ENCODE results near the gene SNRPB. TPM values are rescaled to one million over a fixed set of nuclear protein-coding genes. Genes with fewer than 3 reads are reported as not detected.

SNRPB gene
- total RNA-seq, 4 donors from 2014 or later: 205 to 254 (median 242) TPM

GRCh38 chr20:2460752-2461424 lies 9.7 kb downstream of the SNRPB start:
- no peak for DNase-seq (ENCODE audit: low spot score in 2 of 2)
- intact Hi-C loops (cut with DNase I; ENCODE audit: low total_unique reads): no loop called here
- WGBS, 2 donors: 86 to 88% methylated on average over 4 of the region's 4 CpGs
- TF ChIP-seq POLR2A (IDR thresholded peaks at IDR 0.05) (no peak), CTCF (IDR thresholded peaks at IDR 0.05) (no peak)
- no peak overlapping the region for H3K4me3 ChIP-seq (ENCODE audit: low read depth, poor library complexity, severe bottlenecking)

- WGBS, 2 donors: 51 to 62% methylated on average over 1 of the region's 1 CpG
- intact Hi-C loops (cut with DNase I; ENCODE audit: low total_unique reads): loop anchor here (2.0 kb wide), 1 partner anchor 253 kb away; no protein-coding TSS in a partner anchor
- DNase-seq (ENCODE audit: low spot score in 2 of 2): no peak
- H3K4me3 ChIP-seq (ENCODE audit: low read depth, poor library complexity, severe bottlenecking): no peak overlapping the region
- TF ChIP-seq POLR2A (IDR thresholded peaks at IDR 0.05) (no peak), CTCF (IDR thresholded peaks at IDR 0.05) (no peak)
Observed at GRCh38 chr20:2459981-2460751, 10.4 kb downstream of the SNRPB start.

- 89 to 97% methylated on average over 3 of the region's 3 CpGs for WGBS, 2 donors
- TF ChIP-seq CTCF (IDR thresholded peaks at IDR 0.05): no peak
- DNase-seq (ENCODE audit: low spot score in 2 of 2): no peak
- H3K4me3 ChIP-seq (ENCODE audit: low read depth, poor library complexity, severe bottlenecking): no peak overlapping the region
- intact Hi-C loops (cut with DNase I; ENCODE audit: low total_unique reads): loop anchor here (2.0 kb wide), 1 partner anchor 252 kb away; no protein-coding TSS in a partner anchor
Observed at GRCh38 chr20:2458919-2459499, 11.6 kb downstream of the SNRPB start.

- DNase-seq (ENCODE audit: low spot score in 2 of 2): no peak
- intact Hi-C loops (cut with DNase I; ENCODE audit: low total_unique reads): no loop called here
- WGBS, 2 donors: 71 to 72% methylated on average over 2 of the region's 2 CpGs
- H3K4me3 ChIP-seq (ENCODE audit: low read depth, poor library complexity, severe bottlenecking): no peak overlapping the region
- TF ChIP-seq POLR2A (IDR thresholded peaks at IDR 0.05): no peak
- TF ChIP-seq CTCF (IDR thresholded peaks at IDR 0.05): no peak
Observed at GRCh38 chr20:2455771-2456497, 14.7 kb downstream of the SNRPB start.

- intact Hi-C loops (cut with DNase I; ENCODE audit: low total_unique reads): no loop called here
- no peak for TF ChIP-seq CTCF (IDR thresholded peaks at IDR 0.05)
- no peak for TF ChIP-seq POLR2A (IDR thresholded peaks at IDR 0.05)
- no peak for DNase-seq (ENCODE audit: low spot score in 2 of 2)
- 79 to 87% methylated on average over 3 of the region's 3 CpGs for WGBS, 2 donors
- no peak overlapping the region for H3K4me3 ChIP-seq (ENCODE audit: low read depth, poor library complexity, severe bottlenecking)
Observed at GRCh38 chr20:2453792-2454191, 16.8 kb downstream of the SNRPB start.
